Urothelium cell line (cell line): ENCODE data around the gene GRK1.
"Not testable (repeated sequence)": the region's sequence is repeated elsewhere in the genome, so short reads cannot be mapped to it uniquely, and the experiment has no call there.

Experiments used
- DNase-seq: peaks from one replicate; pipeline ENCODE4 v3.0.0; 2011; ENCODE audit warnings: low spot score, mixed read lengths
- FAIRE-seq: peaks from 2 replicates; lab custom pipeline; 2011; peaks lifted over from hg19 to GRCh38; lab: Jason Lieb, UNC

GRK1 gene

DNA sequence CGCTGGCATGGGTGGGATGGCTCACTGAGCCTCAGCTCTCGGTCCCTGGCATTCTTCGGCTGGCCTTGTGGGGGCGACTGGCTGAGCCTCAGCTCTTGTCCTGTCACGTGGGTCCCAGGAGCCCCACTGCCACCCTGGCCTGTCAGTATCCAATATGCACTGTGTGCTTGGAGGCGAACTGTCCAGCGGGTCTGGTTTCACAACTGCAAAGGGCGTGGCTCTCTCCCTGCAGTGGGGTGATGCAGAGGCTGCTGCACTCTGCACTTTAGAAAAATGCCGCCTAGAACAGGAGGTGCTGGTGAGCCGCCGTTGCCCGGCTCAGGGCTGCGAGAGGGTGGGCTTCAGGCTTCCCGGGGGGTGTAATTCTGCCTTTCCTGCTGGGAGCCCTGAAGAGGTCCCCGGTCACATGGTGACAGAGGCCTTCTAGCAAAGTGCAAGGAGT lies 75.0 kb downstream of the GRK1 start:
- FAIRE-seq = peak; percentile 87
- peak; percentile 57 for DNase-seq

DNA sequence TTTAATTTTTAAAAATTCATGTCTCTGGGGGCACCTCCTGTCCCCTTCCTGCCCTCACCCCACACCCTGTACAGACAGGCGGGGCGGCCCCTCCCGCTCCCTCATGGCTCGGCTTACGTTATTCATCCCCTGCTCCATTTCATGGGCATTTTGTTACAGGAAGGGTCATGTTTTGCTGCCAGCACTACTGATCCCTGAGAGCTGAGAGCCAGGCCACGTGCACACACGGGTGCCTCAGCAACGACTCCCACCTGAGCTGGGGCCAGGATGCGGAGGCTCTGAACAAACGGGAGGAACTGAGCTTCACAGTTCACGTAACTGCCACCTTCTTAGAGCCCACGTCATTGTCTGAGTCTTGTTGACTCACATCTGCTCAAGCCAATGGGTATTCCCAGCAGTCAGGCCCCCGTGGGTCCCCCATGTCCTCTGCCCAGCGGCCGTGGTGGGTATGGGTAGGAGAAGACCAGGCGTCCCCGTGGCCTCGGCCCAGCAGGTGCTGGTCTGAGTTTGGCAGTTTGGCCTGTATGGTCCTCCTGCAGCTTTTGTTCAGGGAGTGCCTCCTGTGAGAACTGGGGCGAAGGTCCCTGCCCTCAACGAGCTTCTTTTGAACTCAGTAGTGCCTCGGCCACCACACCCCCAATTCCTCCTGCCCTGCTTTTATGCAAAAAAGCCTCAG lies 75.6 kb downstream of the GRK1 start:
- peak; percentile 17 for FAIRE-seq
- no peak for DNase-seq

DNA sequence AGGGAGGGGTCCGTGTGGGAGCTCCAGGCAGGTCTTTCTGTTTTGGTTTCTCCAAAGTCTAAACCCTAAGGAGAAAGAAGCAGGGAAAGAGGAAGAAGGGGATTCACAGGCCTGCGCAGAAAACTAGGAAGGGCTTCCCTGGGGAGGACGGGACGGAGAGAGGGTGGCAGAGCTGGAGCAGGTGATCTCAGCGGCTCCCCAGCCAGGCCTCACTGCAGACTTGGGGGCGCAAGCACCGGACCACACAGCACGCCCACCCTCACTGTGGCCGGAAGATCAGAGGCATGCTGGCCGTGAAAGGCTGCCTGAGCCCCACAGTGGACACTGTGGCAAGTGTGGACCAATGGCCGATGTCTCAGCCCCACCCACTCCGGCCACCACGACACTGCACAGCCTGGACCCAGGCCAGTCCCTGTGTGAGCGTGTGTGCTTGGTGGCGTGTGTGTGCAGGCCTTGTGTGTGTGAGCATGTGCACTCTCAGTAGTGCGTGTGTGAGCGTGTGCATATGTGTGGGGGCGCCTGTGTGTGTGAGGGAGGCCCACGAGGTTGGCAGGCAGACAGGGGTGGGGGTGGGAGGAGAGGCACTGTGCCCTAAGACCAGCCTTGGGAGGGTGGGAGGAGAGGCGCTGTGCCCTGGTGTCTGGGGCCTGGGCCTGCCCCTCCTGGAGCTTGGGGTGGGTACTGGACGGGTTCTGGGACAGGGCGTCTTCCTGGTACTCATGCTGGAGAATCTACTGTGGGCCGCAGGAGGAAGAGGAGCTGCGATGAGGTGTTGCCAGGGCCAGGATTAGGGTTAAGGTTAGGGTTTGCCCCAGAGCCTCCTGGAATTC lies 76.6 kb downstream of the GRK1 start:
- DNase-seq = no peak
- FAIRE-seq = peak; percentile 89

DNA sequence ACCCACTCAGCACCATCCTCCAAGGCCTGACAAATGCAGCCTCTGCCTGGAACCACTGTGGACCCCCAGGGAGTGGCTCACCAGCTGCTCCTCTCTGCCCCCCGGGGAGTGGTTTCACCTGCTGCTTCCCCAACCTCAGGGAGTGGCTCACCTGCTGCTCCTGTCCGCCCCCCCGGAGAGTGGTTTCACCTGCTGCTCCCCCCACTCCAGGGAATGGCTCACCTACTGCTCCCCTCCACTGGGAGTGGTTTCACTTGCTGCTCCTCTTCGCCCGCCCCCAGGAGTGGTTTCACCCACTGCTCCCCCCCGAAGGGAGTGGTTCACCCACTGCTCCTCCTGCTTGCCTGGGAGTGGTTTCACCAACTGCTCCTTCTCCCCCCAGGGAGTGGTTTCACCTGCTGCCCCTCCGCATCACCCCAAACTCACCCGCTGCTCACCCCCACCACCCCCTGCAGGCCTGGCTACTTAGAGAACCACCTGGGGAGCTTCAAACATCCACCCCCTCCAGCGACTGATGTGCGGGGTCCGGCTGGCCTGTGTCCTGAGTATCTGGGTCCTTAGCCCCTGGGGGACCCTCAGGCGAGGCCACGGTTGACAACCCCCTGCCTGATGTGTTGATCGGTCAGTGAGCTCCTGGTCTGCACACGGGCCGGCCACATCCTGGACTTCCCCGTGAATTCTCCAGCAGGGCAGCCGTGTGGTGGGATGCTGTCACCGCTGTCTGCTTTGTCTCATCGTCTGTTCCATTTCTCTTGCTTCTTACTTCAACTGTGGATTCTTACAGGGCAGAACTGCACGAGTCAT lies 77.4 kb downstream of the GRK1 start:
- DNase-seq (no peak), FAIRE-seq (no peak)

DNA sequence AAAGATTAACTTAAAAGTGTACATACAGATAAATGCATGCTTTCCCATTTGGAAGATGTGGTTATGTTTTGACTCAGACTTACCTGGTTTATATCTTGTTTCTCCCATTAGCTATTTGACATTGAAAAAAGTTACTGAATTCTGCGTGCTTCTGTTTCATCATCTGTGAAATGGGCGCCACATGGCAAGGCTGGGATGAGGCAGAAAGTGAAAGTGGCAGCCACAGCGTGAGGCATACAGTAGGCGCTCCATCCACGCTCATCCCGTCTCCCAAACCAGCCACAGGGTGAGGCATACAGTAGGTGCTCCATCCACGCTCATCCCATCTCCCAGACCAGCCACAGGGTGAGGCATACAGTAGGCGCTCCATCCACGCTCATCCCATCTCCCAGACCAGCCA lies 78.0 kb downstream of the GRK1 start:
- no peak for DNase-seq
- FAIRE-seq = no peak

DNA sequence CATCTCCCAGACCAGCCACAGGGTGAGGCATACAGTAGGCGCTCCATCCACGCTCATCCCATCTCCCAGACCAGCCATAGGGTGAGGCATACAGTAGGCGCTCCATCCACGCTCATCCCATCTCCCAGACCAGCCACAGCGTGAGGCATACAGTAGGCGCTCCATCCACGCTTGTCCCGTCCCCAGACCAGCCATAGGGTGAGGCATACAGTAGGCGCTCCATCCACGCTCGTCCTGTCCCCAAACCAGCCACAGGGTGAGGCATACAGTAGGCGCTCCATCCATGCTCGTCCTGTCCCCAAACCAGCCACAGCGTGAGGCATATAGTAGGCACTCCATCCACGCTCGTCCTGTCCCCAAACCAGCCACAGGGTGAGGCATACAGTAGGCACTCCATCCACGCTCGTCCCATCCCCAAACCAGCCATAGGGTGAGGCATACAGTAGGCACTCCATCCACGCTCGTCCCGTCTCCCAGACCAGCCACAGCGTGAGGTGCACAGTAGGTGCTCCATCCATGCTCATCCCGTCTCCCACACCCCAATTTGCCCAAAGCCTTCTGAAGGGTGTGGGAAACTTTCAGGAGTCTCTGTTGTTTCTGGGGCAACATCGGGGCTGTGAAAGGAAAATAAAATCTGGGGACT lies 78.6 kb downstream of the GRK1 start:
- peak; percentile 9 for FAIRE-seq
- DNase-seq = not testable (repeated sequence)

DNA sequence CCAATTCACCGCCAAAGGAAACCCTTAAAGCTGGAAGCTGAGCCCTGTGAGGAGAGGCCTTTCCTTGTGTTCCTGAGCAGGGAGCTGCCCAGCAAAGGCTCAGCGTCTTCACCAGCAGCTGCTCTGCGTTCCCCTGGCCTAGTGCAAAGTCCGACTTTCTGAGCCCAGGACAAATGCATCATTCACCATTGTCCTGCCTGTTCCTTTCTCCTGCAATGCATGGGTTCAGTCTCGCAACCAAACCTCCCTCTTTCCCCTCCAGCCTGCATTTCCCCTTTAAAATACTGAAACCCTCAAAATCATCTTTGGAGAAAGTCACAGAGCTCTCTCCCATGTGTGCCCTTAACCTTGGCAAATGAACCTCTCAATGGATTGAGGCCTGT lies 79.1 kb downstream of the GRK1 start:
- DNase-seq (no peak), FAIRE-seq (no peak)

DNA sequence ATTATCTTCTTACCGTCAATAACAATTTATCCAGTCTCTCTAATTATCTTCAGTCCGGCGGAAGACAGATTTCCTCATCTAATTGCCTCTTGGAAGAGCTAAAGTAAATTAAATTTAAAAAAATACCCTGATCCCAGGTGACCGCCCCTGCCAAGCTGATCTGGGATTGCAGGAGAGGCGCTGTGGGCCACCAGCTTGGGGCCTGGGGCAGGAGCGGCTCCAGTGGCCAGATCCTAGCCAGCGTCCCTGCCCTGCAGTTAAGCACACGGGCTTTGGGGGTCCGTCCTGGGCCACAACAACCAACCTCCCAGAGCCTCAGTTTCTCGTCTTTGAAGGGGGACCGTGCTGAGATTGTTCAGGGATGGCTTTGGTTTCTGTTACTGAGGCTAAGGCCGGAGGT lies 79.7 kb downstream of the GRK1 start:
- FAIRE-seq (no peak), DNase-seq (no peak)

DNA sequence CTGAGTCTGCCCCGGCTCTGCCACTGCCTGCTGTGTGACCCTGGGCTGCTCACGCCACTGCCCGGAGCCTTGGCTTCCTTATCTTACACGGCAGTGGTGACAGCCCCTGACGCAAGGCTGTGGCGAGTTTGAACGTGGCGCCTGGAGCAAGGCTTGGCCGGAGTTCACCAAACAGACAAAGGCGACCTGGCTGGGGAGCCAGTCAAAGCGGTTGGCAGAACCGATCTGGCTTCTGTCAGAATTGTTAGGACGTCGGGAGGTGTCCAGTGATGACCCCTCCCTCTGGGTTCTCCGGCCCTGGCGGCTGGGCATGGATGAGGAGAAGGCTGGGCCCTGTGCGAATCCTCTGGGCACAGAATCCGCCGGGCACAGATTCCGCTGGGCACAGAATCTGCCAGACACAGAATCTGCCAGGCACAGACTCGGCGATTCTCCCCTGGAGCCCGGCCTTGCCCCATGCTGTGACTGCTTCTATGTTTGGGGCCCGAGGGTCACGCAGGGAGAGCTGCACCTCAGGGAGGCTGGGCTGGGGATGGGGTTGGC lies 80.3 kb downstream of the GRK1 start:
- DNase-seq (no peak), FAIRE-seq (no peak)

DNA sequence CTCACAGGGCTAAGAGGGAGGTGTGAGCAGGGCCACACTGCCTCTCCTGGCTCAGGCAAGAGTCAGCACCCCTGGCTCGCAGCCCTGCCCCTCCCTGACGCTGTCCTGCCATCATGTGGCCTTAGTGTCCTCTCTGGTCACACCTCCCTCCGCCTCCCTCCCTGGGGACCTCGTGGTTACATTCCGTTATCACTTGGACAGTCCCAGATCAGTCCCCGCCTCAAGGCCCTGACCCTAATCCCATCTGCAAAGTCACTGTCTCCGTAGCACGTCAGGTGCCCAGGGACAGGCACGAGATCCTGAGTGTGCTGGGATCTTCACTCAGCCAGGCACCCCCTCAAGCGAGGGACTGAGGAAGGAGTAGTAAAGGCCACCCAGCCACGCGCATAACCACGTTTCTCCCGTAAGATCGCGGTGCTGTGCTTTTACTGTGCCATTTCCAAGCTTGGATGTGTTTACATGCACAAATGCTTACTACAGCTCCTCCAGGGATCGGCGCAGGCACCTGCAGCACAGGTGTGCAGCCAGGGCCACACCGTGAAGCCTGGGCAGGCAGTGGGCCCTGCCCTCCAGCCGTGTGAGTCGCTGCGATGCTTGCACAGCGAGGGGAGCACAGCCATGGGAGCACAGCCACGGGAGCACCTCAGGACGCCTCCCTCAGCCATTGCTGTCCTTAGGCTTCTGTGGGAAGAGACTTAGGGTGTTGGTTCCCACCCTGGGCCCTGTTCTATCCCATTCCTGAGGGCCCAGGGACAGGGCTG lies 81.3 kb downstream of the GRK1 start:
- DNase-seq (no peak), FAIRE-seq (peak; percentile 48)

DNA sequence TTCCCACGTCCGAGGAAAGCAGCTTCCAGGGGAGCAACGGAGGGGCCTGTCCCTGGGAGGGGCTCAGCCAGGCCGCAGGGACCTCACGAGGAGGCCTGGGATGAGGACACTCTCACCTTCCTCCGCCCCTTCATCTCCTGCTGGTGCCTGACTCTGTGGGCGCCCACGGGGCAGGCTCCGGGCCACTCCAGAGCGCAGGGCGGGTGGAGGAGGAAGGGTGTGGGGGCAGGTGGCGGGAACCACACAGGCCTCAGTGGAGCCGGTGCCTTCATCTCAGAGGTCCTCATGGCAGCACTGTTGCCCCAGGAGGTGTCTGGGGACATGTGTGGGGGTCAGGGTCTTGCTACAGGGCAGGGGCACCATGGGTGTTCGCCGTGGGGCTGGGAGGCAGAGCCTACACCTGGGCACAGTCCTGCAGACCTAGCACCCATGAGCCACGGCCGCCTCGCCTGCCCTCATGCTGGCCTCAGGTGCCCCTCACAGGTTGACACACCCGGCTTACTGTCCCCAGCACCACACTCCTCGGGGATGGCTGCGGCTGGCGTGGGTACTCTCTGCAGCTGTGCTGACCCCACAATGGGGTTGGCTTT lies 81.9 kb downstream of the GRK1 start:
- FAIRE-seq (no peak), DNase-seq (no peak)

DNA sequence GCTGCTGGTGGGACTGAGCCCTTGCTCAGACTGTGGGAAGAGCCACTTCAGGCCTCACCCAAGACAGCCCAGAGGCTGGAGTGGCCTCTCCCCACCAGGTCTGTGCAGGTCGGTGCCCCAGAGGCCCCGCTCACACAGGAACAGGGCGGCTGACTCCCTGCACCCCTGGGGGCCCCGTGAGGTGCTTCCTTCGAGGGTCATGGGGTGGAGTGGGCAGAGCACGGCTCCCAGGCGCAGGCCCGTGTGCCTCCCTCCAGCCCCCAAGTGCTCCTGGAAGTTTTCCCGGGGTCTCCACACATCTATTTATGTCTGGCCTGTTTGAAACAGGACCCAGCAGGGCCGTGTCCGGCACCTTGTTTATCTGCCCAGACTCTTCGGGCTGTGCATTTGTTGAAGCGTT lies 82.5 kb downstream of the GRK1 start:
- no peak for DNase-seq
- FAIRE-seq = no peak

DNA sequence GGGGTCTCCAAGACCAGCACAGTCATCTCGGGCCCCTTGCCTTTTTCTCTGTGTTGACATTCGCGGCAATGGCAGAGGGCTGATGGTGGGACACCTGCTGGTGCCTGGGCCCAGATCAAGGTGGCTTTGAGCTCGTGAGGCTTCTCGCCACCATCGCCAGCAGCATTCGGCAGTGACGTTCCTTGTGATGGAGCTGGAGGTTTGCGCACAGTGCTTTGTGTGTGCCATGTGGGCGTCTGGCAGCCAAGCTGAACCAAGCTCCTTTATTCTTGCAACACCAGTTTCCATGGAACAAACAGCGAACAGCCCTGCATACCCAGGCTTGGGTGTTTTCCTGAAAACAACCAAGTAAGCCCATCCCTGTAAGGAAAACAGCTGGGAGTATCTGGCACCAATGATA lies 82.9 kb downstream of the GRK1 start:
- FAIRE-seq (no peak), DNase-seq (no peak)

DNA sequence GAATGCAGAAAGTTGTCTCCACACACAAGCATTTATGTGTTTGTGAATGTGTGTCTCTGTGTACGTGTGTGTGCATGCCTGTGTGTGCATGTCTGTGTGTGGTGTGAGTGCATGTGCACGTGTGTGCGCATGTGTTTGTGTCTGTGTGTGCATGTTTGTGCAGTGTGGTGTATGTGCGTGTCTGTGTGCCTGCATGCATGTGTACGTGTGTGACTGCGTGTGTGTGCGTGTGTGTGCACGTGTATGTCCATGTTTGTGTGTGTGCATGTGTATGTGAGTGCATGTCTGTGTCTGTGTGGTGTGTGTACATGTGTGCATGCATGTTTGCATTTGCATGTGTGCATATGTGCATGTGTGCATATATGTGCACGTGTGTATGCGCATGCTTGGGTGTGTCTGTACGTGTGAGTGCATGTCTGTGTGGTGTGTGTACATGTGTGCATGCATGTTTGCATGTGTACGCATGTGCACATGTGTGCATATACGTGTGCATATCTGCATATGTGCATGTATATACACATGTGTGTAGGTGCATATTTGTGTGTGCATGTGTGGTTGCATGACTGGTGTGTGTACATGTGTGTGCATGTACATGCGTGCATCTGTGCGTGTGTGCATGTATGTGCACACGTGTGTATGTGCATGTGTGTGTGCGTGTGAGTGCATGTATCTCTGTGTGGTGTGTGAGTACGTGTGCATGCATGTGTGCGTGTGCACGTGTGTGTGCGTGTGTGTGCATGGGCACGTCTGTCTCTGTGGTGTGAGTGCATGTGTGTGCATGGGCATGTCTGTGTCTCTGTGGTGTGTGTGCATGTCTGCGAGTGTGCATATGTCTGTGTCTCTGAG lies 83.8 kb downstream of the GRK1 start:
- DNase-seq (no peak), FAIRE-seq (peak; percentile 100)

DNA sequence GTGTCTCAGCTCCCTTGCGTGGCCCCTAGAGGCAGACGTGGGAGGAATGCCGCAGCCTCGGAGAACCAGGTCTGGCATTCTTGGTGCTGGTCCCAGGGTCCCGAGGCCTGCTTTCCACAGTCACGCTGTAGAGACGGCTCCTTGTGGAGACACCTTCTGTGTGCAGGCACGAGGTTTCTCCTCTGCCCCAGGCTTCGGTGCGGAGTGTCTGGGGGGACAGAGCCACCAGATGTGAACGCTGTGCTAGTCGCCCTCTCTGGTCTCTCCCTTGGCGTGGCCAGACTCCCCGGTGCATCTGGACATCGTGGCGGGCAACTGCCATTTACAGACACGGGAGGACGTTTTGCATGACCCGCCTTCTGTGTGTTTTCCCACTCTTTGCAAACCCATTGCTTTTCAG lies 84.5 kb downstream of the GRK1 start:
- no peak for FAIRE-seq
- no peak for DNase-seq

DNA sequence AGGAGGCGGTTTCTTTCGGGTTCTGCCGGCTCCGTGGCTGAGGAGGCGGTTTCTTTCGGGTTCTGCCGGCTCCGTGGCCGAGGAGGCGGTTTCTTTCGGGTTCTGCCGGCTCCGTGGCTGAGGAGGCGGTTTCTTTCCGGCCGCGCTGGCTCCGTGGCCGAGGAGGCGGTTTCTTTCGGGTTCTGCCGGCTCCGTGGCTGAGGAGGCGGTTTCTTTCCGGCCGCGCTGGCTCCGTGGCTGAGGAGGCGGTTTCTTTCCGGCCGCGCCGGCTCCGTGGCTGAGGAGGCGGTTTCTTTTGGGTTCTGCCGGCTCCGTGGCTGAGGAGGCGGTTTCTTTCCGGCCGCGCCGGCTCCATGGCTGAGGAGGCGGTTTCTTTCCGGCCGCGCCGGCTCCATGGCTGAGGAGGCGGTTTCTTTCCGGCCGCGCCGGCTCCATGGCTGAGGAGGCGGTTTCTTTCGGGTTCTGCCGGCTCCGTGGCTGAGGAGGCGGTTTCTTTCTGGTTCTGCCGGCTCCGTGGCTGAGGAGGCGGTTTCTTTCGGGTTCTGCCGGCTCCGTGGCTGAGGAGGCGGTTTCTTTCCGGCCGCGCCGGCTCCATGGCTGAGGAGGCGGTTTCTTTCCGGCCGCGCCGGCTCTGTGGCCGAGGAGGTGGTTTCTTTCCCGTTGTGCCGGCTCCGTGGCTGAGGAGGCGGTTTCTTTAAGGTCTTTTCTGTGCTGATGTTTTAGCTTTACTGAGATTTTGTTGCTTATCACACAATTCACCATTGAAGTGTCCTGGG lies 85.4 kb downstream of the GRK1 start:
- not testable (repeated sequence) for FAIRE-seq, DNase-seq

DNA sequence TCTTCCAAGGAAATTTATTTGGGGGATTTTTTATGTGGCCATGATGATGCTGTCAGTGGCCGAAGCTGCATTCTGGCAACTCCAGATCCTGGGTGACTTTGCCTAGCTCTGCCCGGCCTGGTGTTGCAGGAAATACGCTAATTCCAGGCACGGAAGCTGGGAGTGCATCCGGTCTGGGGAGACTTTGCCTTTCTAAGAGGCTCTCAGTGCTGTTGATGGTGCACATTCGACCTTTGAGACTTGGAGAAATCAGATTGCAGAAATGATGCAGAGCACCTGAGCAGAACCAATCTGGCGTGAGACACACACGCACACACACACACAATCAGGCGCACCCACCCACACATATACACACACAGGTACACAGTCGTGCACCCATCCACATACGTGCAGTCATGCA lies 86.2 kb downstream of the GRK1 start:
- DNase-seq = no peak
- no peak for FAIRE-seq

DNA sequence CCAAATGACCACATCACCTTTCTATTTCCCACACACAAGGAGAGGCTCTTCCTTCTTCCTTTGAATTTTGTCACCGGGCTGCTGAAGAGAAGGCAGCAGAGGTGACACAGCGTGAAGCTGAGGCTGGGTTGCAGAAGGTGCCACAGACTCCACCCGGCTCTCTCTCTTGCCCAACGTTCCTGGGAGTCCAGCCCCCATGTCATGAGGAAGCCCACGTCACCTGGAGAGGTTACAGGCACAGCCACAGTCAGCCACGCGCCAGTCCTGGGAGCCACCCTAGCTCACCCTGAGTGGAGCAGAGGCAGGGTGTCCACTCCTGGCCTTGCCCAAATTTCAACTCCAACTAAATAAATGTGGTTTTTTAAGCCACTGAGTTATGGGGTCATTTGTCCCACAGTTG lies 87.2 kb downstream of the GRK1 start:
- DNase-seq (no peak), FAIRE-seq (no peak)
